Subcutaneous abdominal adipose tissue (tissue), 5 donors: ENCODE data around the gene CARM1.
"Not testable (repeated sequence)": the region's sequence is repeated elsewhere in the genome, so short reads cannot be mapped to it uniquely, and the experiment has no call there.

Experiments used
- H3K27ac ChIP-seq: one replicate; pipeline ENCODE4 v1.7.0; 2013; ENCODE audit warnings: low read depth, mild to moderate bottlenecking, inconsistent platforms, low read length, moderate library complexity
- H3K27me3 ChIP-seq, 5 donors: one replicate each; pipeline ENCODE4 v1.7.0; 2013; ENCODE audit warnings: low read length in 5 of 5, inconsistent platforms in 1 of 5; ENCODE audit not compliant: control insufficient read depth in 5 of 5, insufficient read depth in 4 of 5
- H3K36me3 ChIP-seq, 5 donors: one replicate each; pipeline ENCODE4 v1.7.0; 2013; ENCODE audit warnings: low read length in 5 of 5; ENCODE audit not compliant: control insufficient read depth in 5 of 5, insufficient read depth in 5 of 5
- H3K4me1 ChIP-seq, 5 donors: one replicate each; pipeline ENCODE4 v1.7.0; 2013; ENCODE audit warnings: low read length in 5 of 5, mild to moderate bottlenecking in 3 of 5, moderate library complexity in 1 of 5; ENCODE audit not compliant: control insufficient read depth in 5 of 5, insufficient read depth in 5 of 5
- H3K4me3 ChIP-seq, 5 donors: one replicate each; pipeline ENCODE4 v1.7.0; 2013; ENCODE audit warnings: low read length in 5 of 5, low read depth in 1 of 5
- H3K9ac ChIP-seq, 5 donors: one replicate each; pipeline ENCODE4 v1.7.0; 2013; ENCODE audit warnings: low read length in 5 of 5, mild to moderate bottlenecking in 4 of 5, moderate library complexity in 3 of 5
- H3K9me3 ChIP-seq, 5 donors: one replicate each; pipeline ENCODE4 v1.7.0; 2013; ENCODE audit warnings: low read length in 5 of 5; ENCODE audit not compliant: control insufficient read depth in 5 of 5
- donor health status: healthy.
- donor health status: healthy.
- donor health status: healthy.
- donor health status: healthy.
- donor health status: healthy.

The CARM1 gene

GRCh38 chr19:10861103-10861651 is 10.2 kb upstream of the CARM1 start:
- Histone ChIP-seq H3K27ac (no peak overlapping the region), H3K4me1 (peaks cover 0 to 17% (median 10%) of the 10 kb centered on the region in 5 donors), H3K4me3 (no peak overlapping the region), H3K9ac (no peak overlapping the region), H3K27me3 (no peaks in the 10 kb centered on the region), H3K9me3 (no peaks in the 10 kb centered on the region), H3K36me3 (no peaks in the 10 kb centered on the region)

- Histone ChIP-seq H3K27ac (no peak overlapping the region), H3K36me3 (no peaks in the 10 kb centered on the region), H3K27me3 (no peaks in the 10 kb centered on the region), H3K4me3 (peak overlapping the region in 1 of 5 donors; percentile 53), H3K9me3 (no peaks in the 10 kb centered on the region), H3K4me1 (peaks cover 0 to 17% (median 10%) of the 10 kb centered on the region in 5 donors), H3K9ac (no peak overlapping the region)
These were observed 8.7 kb upstream of the CARM1 start for GRCh38 chr19:10862561-10863106.

DNA sequence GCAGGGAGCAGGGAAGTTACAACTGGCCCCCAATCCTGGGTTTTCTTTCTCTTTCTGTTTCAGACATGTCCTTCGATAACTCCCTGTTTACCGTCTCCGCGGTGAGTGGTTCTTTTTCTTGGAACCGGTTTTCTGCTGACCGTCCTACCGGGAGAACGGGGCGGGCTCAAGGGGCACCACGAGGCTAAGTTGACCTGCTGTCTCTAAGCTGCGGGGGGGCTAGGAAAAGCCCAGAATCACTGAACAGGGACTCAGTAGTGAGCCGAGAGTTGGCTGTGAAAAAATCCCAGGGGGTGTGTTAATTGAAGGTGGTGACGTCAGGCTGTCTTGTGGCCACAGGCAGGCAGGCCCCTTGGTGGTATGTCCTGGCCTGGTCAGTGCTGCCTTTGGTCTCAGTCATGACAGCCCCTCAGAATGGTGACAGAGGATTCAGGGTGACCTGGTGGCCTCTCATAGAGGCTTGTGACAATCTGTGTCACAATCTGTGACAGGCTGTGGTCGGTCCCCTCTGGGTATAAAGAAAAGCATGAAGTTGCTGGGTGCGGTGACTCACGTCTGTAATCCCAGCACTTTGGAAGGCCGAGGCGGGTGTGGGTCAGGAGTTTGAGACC is 8.1 kb upstream of the CARM1 start:
- Histone ChIP-seq H3K4me3 (peak overlapping the region in 1 of 5 donors; percentile 53), H3K9ac (no peak overlapping the region), H3K27me3 (no peaks in the 10 kb centered on the region), H3K36me3 (no peaks in the 10 kb centered on the region), H3K4me1 (peaks cover 0 to 17% (median 10%) of the 10 kb centered on the region in 5 donors), H3K27ac (no peak overlapping the region), H3K9me3 (no peaks in the 10 kb centered on the region)

DNA sequence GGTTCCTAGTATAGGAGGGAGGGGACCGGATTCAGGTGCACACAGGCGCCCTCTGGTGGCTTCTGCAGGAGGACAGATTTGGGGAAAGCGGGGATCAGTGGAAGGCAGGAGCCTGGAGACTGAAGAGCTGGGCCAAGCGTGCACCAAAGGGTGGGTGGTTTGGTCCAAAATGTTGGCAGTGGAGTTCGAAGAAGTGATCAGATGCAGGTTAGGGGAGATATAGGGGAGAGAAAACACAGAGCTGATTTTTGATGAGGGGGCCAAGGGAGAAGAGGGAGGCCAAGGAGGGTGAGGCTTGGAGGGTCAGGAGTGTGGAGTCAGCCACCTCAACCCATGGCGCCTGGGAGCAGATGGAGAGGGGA is 6.8 kb upstream of the CARM1 start:
- Histone ChIP-seq H3K4me1 (peaks cover 0 to 17% (median 10%) of the 10 kb centered on the region in 5 donors), H3K9ac (peak overlapping the region in 1 of 5 donors; percentile 56), H3K4me3 (peak overlapping the region in 4 of 5 donors; percentile 23 to 34 (median 30))

GRCh38 chr19:10866495-10866894 is 4.9 kb upstream of the CARM1 start:
- no peak overlapping the region for H3K4me3 ChIP-seq
- no peak overlapping the region for H3K27ac ChIP-seq

More for the DNA sequence above, 6.8 kb upstream of the CARM1 start:
- no peak overlapping the region for H3K27ac ChIP-seq
- H3K9me3 ChIP-seq, result no peaks in the 10 kb centered on the region
- H3K36me3 ChIP-seq, result no peaks in the 10 kb centered on the region
- no peaks in the 10 kb centered on the region for H3K27me3 ChIP-seq

GRCh38 chr19:10868872-10869547 is 2.3 kb upstream of the CARM1 start:
- H3K36me3 ChIP-seq, result no peaks in the 10 kb centered on the region
- H3K27me3 ChIP-seq, result no peaks in the 10 kb centered on the region
- no peaks in the 10 kb centered on the region for H3K9me3 ChIP-seq
- no peak overlapping the region for H3K9ac ChIP-seq
- peaks cover 2 to 22% (median 19%) of the 10 kb centered on the region in 5 donors for H3K4me1 ChIP-seq
- H3K4me3 ChIP-seq, result no peak overlapping the region
- H3K27ac ChIP-seq, result no peak overlapping the region

More at GRCh38 chr19:10866495-10866894, 4.9 kb upstream of the CARM1 start:
- no peak overlapping the region for H3K9ac ChIP-seq
- peaks cover 0 to 21% (median 14%) of the 10 kb centered on the region in 5 donors for H3K4me1 ChIP-seq
- no peaks in the 10 kb centered on the region for H3K27me3 ChIP-seq
- H3K9me3 ChIP-seq, result no peaks in the 10 kb centered on the region
- no peaks in the 10 kb centered on the region for H3K36me3 ChIP-seq

DNA sequence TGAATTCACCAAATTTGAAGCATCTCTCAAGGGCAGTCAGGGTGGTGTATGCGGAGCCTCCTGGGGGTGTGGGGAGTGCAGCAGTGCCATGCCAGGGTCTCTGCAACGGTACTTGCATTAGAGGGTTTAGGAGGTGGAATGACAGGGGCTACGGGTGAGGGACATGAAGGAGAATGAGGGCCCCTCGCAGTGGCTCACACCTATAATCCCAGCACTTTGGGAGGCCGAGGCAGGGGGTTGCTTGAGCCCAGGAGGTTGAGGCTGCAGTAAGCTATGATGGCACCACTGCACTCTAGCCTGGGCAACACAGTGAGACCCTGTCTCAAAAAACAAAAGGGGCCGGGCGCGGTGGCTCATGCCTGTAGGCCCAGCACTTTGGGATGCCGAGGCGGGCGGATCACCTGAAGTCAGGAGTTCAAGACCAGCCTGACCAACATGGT is 1.5 kb upstream of the CARM1 start:
- H3K27me3 ChIP-seq, H3K4me3 ChIP-seq, H3K9ac ChIP-seq, H3K9me3 ChIP-seq, H3K36me3 ChIP-seq, H3K27ac ChIP-seq: not testable (repeated sequence)
- peaks cover 2 to 23% (median 16%) of the 10 kb centered on the region in 5 donors for H3K4me1 ChIP-seq

DNA sequence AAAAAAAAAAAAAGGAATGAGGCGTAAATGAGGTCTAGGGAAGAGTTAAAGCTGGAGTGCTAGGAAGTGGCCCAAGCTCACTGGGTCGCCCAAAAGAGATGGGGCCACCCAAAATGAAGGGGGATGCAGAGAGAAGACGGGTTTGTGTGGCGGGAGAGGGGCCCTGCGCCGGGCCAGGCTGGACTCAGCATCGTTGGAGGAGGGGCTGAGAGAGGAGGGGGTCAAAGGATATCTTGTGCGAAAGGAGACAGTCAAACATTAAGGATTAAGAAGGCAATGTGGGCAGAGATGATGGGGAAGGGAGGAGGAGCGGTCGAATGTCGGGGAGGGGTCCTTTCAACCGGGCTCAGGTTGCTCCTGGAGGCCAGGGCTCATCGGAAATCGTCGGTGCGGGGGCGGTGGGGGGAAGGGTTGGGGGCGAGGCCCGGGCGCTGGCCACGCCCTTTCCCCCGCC is 825 bp upstream of the CARM1 start:
- H3K4me3 ChIP-seq, result peak overlapping the region; percentile 60 to 72 (median 69)
- H3K36me3 ChIP-seq, result no peaks in the 10 kb centered on the region
- no peaks in the 10 kb centered on the region for H3K27me3 ChIP-seq
- H3K27ac ChIP-seq, result peak overlapping the region; percentile 18
- H3K9ac ChIP-seq, result peak overlapping the region in 2 of 5 donors; percentile 55 to 68
- H3K4me1 ChIP-seq, result peaks cover 2 to 26% (median 18%) of the 10 kb centered on the region in 5 donors
- H3K9me3 ChIP-seq, result no peaks in the 10 kb centered on the region

GRCh38 chr19:10871711-10872545 is 575 bp downstream of the CARM1 start:
- no peaks in the 10 kb centered on the region for H3K27me3 ChIP-seq
- H3K9me3 ChIP-seq, result no peaks in the 10 kb centered on the region
- peak overlapping the region; percentile 60 for H3K27ac ChIP-seq
- peaks cover 2 to 34% (median 22%) of the 10 kb centered on the region in 5 donors for H3K4me1 ChIP-seq
- H3K4me3 ChIP-seq, result peak overlapping the region; percentile 64 to 78 (median 77)
- H3K36me3 ChIP-seq, result no peaks in the 10 kb centered on the region
- H3K9ac ChIP-seq, result peak overlapping the region; percentile 56 to 82 (median 72)
